Cortex of kidney (tissue), 1 donor: ENCODE results near the gene RASA1.
"Not testable (repeated sequence)": the region's sequence is repeated elsewhere in the genome, so short reads cannot be mapped to it uniquely, and the experiment has no call there.

Experiments used
- DNase-seq: peaks from one replicate; lab custom pipeline; 2025; lab: John Stamatoyannopoulos, UW

Gene RASA1

DNA sequence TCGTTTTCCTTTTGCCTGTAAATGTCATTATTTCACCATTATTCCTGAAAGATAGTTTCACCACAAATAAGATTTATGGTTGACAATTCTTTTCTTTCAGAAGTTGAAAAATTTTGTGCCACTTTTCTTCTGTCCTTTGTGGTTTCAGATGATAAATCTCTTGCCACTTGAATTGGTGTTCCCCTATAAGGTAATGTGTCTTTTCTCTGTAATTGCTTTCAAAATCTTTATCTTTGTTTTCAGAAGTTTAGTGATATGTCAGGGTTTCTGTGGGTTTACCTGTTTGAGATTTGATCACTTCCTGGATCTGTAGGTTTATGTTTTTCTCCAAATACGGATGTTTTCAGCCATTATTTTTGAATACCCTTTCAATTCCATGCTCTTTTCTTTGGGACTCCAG is 14.6 kb downstream of the RASA1 start:
- DNase-seq: no peak

- not testable (repeated sequence) for DNase-seq
These were observed 19.6 kb downstream of the RASA1 start for GRCh38 chr5:87287266-87287665.

DNA sequence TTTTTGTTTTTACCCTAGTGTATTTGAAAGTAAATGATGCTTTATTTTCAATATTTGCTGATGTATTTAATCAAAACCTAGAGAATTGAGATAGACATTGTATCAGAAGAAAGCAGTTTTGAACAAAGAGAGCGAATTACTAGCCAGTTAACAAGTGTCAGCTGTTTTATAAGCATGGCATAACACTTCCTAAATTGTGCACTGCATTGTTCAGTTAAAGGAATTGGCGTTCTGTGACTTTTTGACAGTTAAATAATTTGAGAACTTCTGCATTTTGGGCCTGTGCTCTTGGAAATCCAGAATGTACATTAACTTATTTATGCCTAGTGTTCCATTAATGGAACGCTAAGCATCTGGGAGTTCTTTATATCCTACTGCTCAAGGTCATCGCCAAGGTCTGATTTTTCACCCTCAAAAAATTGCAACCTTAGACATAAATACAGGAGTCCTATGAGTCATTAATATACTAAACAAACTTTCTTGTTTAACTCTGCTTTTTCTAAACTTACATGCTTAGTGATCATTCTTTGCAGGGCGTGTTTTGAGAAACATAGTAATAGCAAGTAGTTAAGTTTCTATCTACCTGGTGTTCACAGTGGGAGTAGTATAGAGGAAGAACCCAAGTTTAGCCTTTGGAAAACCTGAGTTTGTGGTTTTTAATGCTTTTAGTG is 31.1 kb downstream of the RASA1 start:
- DNase-seq: no peak

DNA sequence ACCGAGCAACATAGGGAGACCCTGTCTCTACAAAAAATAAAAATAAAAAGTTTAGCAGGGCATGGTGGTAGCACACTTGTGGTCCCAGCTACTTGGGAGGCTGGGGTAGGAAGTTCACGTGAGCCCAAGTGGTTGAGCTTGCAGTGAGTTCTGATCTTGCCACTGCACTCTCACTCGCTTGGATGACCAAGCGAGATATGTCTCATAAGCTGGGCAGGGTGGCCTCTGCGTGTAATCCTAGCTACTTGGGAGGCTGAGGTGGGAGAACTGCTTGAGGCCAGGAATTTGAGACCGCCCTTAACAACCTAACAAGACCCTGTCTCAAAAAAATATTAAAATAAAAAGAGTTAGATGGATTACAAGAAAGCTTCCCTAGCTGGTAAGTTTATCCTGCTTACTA is 32.5 kb downstream of the RASA1 start:
- DNase-seq: no peak

- no peak for DNase-seq
These were observed 33.1 kb downstream of the RASA1 start for GRCh38 chr5:87300744-87301143.

- DNase-seq: no peak
These were observed 34.4 kb downstream of the RASA1 start for GRCh38 chr5:87302061-87302460.

- DNase-seq: no peak
These were observed 35.6 kb downstream of the RASA1 start for GRCh38 chr5:87303324-87303723.

DNA sequence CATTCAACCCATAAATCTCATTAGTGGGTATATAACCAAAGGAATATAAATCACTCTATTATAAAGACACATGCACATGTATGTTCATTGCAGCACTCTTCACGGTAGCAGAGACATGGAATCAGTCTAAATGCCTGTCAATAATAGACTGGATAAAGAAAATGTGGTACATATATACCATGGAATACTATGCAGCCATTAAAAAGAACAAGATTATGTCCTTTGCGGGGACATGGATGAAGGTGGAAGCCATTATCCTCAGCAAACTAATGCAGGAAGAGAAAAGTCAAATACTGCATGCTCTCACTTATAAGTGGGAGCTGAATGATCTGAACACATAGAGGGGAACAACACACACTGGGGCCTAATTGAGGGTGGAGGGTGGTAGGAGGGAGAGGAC is 38.4 kb downstream of the RASA1 start:
- not testable (repeated sequence) for DNase-seq

DNA sequence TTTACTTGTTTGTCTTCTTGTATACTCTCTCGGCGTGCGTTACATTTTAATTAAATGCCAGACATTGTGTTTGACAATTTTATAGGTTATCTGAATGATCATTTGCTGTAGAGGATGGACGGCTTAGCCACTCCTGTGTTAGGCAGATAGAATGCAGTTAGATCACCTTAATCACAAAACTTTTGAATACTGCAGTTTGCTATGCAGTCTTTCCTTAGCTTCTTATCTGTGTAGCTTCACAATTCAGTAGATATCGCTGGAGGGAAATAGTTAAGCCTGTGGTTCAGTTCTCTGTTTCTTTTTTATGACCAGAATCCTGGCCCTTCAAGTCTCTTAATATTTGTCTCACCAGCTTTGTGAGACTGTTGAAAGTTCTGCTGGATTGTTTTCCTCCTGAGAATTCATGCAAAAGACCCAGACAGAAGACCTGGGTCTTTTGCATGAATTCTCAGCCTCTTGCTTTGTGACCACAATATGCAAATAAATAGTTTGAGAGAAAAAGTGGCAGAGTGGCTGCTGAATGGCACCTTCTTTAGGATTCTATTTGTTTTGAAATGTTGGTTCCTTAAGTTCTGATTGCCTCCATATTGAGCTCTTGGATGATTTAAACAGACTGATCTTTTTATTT is 40.2 kb downstream of the RASA1 start:
- DNase-seq: no peak

- DNase-seq: no peak
These were observed 44.0 kb downstream of the RASA1 start for GRCh38 chr5:87311405-87312279.

DNA sequence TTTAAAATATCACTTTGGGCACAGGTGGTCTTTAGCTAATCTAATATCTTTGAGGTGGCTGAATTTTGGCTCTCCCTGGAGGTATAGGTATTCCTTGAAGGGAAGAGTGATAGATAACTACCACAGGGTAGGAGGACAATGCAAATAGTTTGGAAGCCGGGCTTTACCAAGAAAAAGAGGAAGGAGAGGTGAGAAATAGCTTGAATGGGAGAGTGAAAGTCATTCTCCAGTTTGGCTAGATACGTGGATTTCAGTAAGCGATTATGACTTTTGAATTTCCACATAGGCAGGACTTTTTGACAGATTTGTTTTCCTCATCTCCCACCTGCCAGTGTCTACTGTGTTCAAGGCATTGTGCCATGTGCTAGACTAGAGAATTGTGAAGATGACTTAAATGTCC is 45.5 kb downstream of the RASA1 start:
- no peak for DNase-seq

DNA sequence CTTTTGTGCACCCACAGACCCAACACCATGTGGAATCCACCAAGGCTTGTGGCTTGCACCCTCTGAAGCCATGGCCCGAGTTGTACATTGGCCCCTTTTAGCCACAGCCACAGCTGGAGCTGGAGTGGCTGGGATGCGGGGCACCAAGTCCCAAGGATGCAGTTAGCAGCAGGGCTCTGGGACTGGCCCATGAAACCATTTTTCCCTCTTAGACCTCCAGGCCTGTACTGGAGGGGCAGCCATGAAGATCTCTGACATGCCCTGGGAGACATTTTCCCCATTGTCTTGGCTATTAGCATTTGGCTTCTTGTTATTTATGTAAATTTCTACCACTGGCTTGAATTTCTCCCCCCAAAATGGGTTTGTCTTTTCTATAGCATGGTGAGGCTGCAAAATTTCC is 51.8 kb downstream of the RASA1 start:
- DNase-seq: no peak

- no peak for DNase-seq
These were observed 53.9 kb downstream of the RASA1 start for GRCh38 chr5:87321605-87322004.

GRCh38 chr5:87322381-87322780 is 54.7 kb downstream of the RASA1 start:
- no peak for DNase-seq

- DNase-seq: no peak
These were observed 60.3 kb downstream of the RASA1 start for GRCh38 chr5:87327998-87328397.

DNA sequence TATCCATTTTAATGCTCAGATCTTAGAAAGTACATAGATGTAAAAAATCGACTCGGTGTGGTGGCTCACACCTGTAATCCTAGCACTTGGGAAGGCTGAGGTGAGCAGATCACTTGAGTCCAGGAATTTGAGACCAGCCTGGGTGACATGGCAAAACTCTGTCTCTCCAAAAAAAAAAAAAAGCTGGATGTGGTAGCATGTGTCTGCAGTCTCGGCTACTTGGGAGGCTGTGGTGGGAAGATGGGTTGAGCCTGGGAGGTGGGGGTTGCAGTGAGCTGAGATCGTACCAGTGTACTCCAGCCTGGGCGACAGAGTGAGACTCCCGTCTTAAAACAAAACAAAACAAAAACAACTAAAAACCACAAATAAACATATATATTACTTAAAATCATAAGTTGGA is 61.4 kb downstream of the RASA1 start:
- DNase-seq: no peak

GRCh38 chr5:87339986-87340385 is 72.3 kb downstream of the RASA1 start:
- DNase-seq: no peak

DNA sequence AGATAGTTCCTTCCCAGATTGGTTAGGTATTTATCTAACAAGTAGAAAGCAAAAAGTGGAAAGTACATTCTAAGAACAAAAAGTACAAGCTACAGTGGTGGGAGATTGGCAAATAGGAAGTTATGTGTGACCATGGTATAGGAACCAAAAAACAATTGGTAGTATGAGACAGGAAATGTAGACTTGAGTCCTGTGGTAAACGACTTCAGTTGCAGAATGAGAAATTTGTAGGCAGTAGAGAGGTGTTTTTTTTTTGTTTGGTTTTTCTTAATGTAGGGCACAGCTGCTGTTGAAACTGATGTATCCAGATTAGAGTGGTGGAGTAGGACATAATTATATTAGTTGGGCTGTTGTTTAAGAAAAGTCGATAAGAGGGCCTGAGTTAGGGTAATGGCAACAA is 73.0 kb downstream of the RASA1 start:
- no peak for DNase-seq

DNA sequence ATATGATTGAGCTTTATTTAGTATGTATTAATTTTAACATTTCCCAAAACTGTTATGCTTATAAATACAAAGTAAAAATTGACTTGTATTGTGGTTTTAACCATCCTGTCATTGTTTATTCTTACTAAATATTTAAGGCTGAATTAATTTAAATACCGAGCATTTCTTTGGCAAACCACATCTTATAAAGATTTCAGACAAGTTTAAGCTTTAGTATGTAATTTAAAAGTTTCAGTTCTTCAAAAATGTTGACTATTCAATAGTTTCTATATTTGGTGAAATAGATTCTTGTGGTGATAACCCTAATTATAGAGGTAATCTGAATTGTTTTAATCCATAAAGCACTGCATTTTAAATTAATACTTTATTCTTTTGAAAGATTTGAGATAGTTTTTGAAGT is 79.6 kb downstream of the RASA1 start:
- DNase-seq: no peak

DNA sequence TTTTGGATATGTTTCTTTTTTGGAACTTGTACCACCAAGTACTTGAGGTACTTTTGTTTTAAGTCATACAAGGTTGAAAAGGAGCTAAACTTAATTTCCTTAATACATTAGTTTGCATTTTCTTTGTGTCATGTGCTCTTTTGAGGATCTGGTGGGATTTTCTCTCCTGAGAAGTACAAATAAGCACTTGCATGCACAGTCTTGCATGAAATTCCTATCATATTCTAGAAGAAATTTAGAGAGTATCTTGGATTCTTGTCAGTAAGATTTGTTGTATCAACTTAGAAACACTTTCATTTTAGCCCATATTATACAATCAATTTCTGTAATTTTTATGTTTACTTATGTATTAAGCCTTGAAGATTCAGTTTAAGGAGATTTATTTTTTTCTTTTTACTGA is 80.2 kb downstream of the RASA1 start:
- DNase-seq: no peak

- DNase-seq: no peak
These were observed 86.8 kb downstream of the RASA1 start for GRCh38 chr5:87354496-87354895.

DNA sequence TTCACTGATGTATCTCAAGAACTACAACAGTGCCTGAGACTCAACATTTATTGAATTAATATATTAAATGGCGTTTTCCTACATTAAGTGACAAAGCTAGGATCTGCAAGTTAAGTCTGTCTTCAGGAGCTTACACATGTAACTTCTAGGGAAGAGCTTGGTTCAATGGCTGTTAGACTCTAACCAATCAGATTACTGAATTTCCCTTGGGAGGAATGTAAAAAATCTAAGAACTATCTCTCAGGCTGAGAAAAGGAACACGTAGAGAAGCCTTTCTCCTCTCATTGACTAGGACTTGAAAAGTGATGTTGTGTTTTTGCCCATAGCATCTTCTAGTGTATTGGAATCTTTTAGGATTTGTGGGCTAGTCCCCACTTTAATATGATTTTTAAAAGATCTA is 91.4 kb downstream of the RASA1 start:
- no peak for DNase-seq

GRCh38 chr5:87360132-87360531 is 92.4 kb downstream of the RASA1 start:
- no peak for DNase-seq
